Psoas muscle (tissue), 8 donors: ENCODE results near the gene ACTN4. TPM values are rescaled to one million over a fixed set of nuclear protein-coding genes. Genes with fewer than 3 reads are reported as not detected.

ENCODE experiments used
- ATAC-seq, 4 donors: fragments of 200-7000 bp; cut with Tn5 transposase; one replicate each; pipeline ENCODE4 v1.9.1; 2020; ENCODE audit warnings: moderate library complexity in 3 of 4, mild to moderate bottlenecking in 2 of 4
- DNase-seq, 2 donors: peaks; one replicate each; pipeline ENCODE4 v3.0.0-alpha.2; 2020
- H3K27ac ChIP-seq: fragments of 200-600 bp; one replicate; pipeline ENCODE4 v1.8.0; 2022
- H3K27me3 ChIP-seq, 3 donors: fragments of 200-600 bp in 1 of 3; one replicate each; pipeline versions ENCODE4 v1.6.1 to v1.8.0; 2013 to 2022; ENCODE audit warnings: low read length in 2 of 3, mild to moderate bottlenecking in 2 of 3, moderate library complexity in 1 of 3; ENCODE audit not compliant: insufficient read depth in 3 of 3
- H3K36me3 ChIP-seq, 2 donors: fragments of 200-600 bp in 1 of 2; one replicate each; pipeline versions ENCODE4 v1.6.1 to v1.8.0; 2013 to 2022; ENCODE audit warnings: low read depth in 1 of 2, mild to moderate bottlenecking in 1 of 2, moderate library complexity in 1 of 2; ENCODE audit not compliant: insufficient read depth in 1 of 2
- H3K4me1 ChIP-seq: fragments of 200-600 bp; one replicate; pipeline ENCODE4 v1.8.0; 2022
- H3K4me3 ChIP-seq: fragments of 200-600 bp; one replicate; pipeline ENCODE4 v1.8.0; 2022; ENCODE audit warnings: mild to moderate bottlenecking
- H3K9me3 ChIP-seq: fragments of 200-600 bp; one replicate; pipeline ENCODE4 v1.8.0; 2022
- WGBS, 3 donors: extraction: QIAGEN DNeasy Blood & Tissue Kit; methylation state at CpG; one replicate each; pipeline versions ENCODE4 v1.1.6 to v1.1.7; 2013; 5-methylcytosine and 5-hydroxymethylcytosine counted together
- intact Hi-C, 2 donors: fragments of 100-400 bp; cut with DNase I; formaldehyde crosslinking; loops; one replicate each; pipeline versions ENCODE4 v1.11.0 to v1.14.2; 2022
- polyA plus RNA-seq, 3 donors: library from polyadenylated mRNA; stranded (reverse); fragments of 200-250 nt; gene quantifications; one replicate each; pipeline ENCODE4 v1.2.3, GENCODE V29; 2013
- total RNA-seq, 4 donors: library from RNA; stranded (reverse); fragmentation: NEBNext Ultra II Directional in 2 of 4; extraction: Animal tissue kit (Norgen Biotek cat#: 25700) in 2 of 4; gene quantifications; one replicate each; pipeline versions ENCODE4 v1.2.1 to v1.2.4, GENCODE V29; 2021 to 2023
- TF ChIP-seq, protein P1 (sequence below): fragments of 200-600 bp; IDR thresholded peaks from one replicate; pipeline ENCODE4 v1.8.0; 2022; ENCODE audit warnings: antibody characterized with exemption
- donor health status: healthy with polysubstance abuse.
- donor health status: DM: no; HTN: no; CAD: no; lungs with moderate emphysema.
- donor health status: Bipolar disorder and iron deficiency.
- donor health status: healthy.
- donor health status: DM: yes; HTN: yes; CAD: no.
- donor health status: DM: no; HTN: no; CAD: no.
- donor health status: DM: no; HTN: no; CAD: no.
- donor health status: DM: yes; HTN: yes; CAD: no.

The ACTN4 gene
- total and polyA plus RNA-seq, 7 donors, result 38.3 to 127 (median 79.9) TPM

DNA sequence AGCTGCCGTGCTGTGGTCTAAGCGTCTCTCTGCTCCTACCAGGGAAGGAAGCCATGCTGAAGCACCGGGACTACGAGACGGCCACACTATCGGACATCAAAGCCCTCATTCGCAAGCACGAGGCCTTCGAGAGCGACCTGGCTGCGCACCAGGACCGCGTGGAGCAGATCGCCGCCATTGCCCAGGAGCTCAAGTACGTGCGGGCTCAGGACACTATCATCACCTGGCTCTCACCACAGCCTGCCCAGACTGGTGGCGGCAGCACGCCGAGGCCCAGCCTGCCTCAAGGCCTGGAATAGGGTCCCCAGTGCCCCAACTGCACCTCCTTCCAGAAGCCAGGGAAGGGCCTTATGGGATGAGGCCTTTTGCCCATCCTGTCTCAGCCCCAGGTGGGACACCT, 74.0 kb downstream of the ACTN4 start:
- Histone ChIP-seq H3K27me3 (no peaks in the 10 kb centered on the region), H3K4me1 (peaks cover 27% of the 10 kb centered on the region), H3K27ac (peak overlapping the region; percentile 73), H3K4me3 (no peak overlapping the region), H3K36me3 (peaks cover 0 to 95% of the 10 kb centered on the region in 2 donors), H3K9me3 (no peaks in the 10 kb centered on the region)
- ATAC-seq (no peak), DNase-seq (no peak)
- intact Hi-C loops, result no loop called here
- TF ChIP-seq, protein P1, sequence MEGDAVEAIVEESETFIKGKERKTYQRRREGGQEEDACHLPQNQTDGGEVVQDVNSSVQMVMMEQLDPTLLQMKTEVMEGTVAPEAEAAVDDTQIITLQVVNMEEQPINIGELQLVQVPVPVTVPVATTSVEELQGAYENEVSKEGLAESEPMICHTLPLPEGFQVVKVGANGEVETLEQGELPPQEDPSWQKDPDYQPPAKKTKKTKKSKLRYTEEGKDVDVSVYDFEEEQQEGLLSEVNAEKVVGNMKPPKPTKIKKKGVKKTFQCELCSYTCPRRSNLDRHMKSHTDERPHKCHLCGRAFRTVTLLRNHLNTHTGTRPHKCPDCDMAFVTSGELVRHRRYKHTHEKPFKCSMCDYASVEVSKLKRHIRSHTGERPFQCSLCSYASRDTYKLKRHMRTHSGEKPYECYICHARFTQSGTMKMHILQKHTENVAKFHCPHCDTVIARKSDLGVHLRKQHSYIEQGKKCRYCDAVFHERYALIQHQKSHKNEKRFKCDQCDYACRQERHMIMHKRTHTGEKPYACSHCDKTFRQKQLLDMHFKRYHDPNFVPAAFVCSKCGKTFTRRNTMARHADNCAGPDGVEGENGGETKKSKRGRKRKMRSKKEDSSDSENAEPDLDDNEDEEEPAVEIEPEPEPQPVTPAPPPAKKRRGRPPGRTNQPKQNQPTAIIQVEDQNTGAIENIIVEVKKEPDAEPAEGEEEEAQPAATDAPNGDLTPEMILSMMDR, result no peak
- 87 to 91% (median 91%) methylated on average over 20 of the region's 20 CpGs for WGBS, 3 donors

DNA sequence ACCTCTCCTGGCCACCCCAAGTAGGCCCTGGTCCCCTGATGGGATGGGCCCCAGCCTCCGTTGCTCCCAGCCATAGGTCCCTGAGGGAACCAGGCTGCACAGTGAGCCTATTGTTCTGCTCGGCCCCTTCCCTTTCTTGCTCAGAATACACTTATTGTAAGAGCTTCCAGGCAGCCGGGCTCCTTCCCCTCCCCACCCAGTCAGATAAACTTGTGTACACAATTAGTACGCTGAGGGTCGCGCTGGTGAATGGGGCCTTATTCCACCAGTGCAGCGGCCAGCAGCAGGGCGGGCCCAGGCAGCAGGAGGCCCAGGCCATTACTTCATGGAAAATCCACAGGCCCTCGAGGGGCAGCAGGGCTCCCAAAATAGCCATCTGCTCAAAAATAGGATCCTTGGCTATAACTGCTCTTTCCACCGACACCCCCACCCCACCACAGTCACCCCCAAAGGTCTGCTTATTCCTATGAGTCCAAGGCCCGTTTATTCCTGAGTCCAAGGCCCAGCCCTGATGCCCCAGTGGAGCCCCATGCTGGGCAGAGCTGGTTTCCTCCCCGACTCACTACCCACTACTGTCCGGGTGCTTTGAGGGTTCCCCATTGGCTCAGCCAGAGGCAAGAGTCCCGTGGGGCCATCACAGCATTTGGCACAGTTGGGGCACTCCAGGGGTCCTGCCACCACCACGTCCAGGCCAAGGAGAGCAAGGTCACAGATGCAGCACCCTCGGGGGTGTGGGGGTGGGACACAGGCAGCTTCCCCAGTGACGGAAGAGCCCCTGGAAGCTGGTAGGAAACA, 74.7 kb downstream of the ACTN4 start:
- TF ChIP-seq, protein P1, result no peak
- intact Hi-C loops, result no loop called here
- ATAC-seq, result no peak
- Histone ChIP-seq H3K36me3 (peaks cover 4 to 95% of the 10 kb centered on the region in 2 donors), H3K27ac (peak overlapping the region; percentile 73), H3K27me3 (no peaks in the 10 kb centered on the region), H3K4me3 (no peak overlapping the region), H3K9me3 (no peaks in the 10 kb centered on the region), H3K4me1 (peaks cover 27% of the 10 kb centered on the region)
- WGBS, 3 donors, result 46 to 54% (median 50%) methylated on average over 17 of the region's 17 CpGs
- no peak for DNase-seq

DNA sequence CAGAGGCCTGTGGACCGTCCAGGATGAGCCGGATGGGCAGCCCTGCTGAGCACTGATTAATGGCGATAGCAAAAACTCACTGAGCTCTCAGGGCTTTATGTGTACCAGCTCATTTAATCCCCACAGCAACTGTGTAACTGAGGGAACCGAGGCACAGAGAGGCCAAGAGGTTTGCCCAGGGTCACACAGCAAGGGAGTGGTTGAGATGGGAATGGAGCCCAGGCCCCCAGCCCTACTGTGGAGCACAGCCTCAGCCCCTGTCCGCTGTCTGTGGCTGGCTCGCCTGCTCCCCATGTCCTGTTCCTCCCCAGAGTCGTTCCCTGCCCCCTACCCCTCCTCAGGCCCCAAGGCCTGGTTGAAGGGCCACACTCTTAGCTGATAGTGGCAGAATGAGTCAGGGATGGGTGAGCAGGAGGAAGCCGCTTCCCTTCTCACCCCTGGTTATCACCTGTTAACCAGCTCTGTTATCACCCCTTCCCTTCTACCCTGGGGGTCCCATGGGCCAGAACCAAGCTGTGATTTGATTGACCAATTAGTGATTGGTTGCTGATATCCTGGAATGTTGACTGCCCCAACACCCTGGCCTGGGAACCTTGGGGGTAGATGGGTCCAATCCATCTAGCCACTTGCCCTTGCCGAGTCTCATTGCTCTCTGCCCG, 75.6 kb downstream of the ACTN4 start:
- intact Hi-C loops, result no loop called here
- H3K4me3 ChIP-seq, result no peak overlapping the region
- DNase-seq (no peak), ATAC-seq (no peak)
- peaks cover 27% of the 10 kb centered on the region for H3K4me1 ChIP-seq
- no peaks in the 10 kb centered on the region for H3K9me3 ChIP-seq
- TF ChIP-seq, protein P1, result no peak
- no peaks in the 10 kb centered on the region for H3K27me3 ChIP-seq
- 84 to 91% (median 90%) methylated on average over 10 of the region's 10 CpGs for WGBS, 3 donors
- peaks cover 4 to 95% of the 10 kb centered on the region in 2 donors for H3K36me3 ChIP-seq
- peak overlapping the region; percentile 73 for H3K27ac ChIP-seq

DNA sequence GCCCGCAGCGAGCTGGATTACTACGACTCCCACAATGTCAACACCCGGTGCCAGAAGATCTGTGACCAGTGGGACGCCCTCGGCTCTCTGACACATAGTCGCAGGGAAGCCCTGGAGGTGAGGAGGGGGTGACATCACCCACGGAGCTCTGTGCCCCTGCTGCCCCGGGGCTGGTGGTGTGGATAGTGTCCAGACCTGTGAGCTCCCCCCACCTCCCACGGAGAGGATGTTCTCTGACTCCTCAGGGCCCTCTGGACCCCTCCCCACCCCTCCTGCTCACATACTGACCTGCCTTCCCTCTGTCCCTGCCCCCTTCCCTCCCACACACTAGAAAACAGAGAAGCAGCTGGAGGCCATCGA, 76.1 kb downstream of the ACTN4 start:
- WGBS, 3 donors, result 76 to 81% (median 80%) methylated on average over 11 of the region's 11 CpGs
- no peak for DNase-seq
- Histone ChIP-seq H3K9me3 (no peaks in the 10 kb centered on the region), H3K27ac (no peak overlapping the region), H3K27me3 (no peaks in the 10 kb centered on the region), H3K4me3 (no peak overlapping the region), H3K4me1 (peaks cover 25% of the 10 kb centered on the region), H3K36me3 (peaks cover 4 to 93% of the 10 kb centered on the region in 2 donors)
- intact Hi-C loops, result no loop called here
- TF ChIP-seq, protein P1, result no peak
- ATAC-seq, result no peak
